ENCODE measurements around the gene GLIPR1.

- TF ChIP-seq CTCF (IDR thresholded peaks at IDR 0.05) (no peak), POLR2AphosphoS5 (IDR thresholded peaks at IDR 0.05) (no peak)
These were observed 29.1 kb downstream of the GLIPR1 start for GRCh38 chr12:75509621-75510020.
